ENCODE results near the gene DTX1. TPM values are rescaled to one million over a fixed set of nuclear protein-coding genes. Genes with fewer than 3 reads are reported as not detected.

Gene DTX1
- polyA plus RNA-seq, 1 donor (not counting 4 experiments of a cell fraction or from before 2014, with no cell fraction given) = not detected

DNA sequence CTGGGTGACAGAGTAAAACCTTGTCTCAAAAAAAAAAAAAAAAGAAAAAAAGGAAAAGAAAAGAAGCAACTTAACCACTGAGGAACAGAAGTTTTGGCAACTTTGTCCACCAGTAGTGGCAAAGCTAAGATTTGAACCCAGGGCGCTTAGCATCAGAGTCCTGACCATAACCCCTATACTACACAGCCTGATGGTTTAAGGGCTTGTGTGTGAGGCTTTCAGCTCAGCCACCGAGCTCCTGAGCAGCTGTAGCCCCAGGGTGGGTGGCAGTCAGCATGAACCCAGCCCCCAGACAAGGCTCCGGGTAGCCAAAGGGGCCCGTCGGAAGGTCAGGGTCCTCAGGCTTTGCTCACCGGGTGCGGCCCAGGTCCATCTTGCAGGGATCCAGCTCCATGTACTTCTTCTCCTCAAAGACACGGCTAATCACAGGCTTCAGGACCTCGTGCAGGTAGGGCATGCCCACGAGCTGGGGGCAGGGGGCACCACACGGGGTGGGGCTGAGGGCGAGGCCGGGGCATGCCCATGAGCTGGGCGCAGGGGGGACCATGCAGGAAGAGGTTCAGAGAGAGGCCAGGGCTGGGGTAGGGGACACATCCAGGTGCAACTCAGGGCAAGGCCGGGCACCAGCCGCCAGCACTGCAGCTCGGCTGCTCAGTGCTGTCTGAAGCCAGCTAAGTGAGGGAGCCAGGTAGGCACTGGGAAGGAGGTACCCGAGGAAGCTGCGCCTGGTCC, 58.1 kb downstream of the DTX1 start:
- Histone ChIP-seq H3K36me3 (ENCODE audit: control insufficient read depth in 2 of 2, extremely low read depth in 1 of 2, insufficient read depth in 2 of 2, low read length in 2 of 2) (no peaks in the 10 kb centered on the region), H3K9me1 (ENCODE audit: control insufficient read depth, extremely low read depth, insufficient read depth, low read length) (no peaks in the 10 kb centered on the region), H3K27ac (ENCODE audit: control insufficient read depth, insufficient read depth, low read length) (no peak overlapping the region), H3K9me3 (ENCODE audit: control insufficient read depth, low read depth, low read length) (no peaks in the 10 kb centered on the region), H4K20me1 (ENCODE audit: control insufficient read depth, extremely low read depth, insufficient read depth, low read length) (no peaks in the 10 kb centered on the region), H3K4me1 (ENCODE audit: control insufficient read depth, extremely low read depth, insufficient read depth, low read length) (no peaks in the 10 kb centered on the region), H3K79me2 (ENCODE audit: control insufficient read depth, insufficient read depth, low read length) (no peaks in the 10 kb centered on the region), H3K27me3 (ENCODE audit: control insufficient read depth, extremely low read depth, insufficient read depth, low read length) (peaks cover 11% of the 10 kb centered on the region), H3K4me2 (ENCODE audit: control insufficient read depth, extremely low read depth, insufficient read depth, low read depth, low read length) (no peak overlapping the region), H3K9ac (ENCODE audit: control insufficient read depth, extremely low read depth, insufficient read depth, low read length) (no peak overlapping the region), H3K4me3 (ENCODE audit: control insufficient read depth in 2 of 3, extremely low read depth in 1 of 3, insufficient read depth in 2 of 3, low read depth in 1 of 3, low read length in 3 of 3) (no peak overlapping the region), H2AFZ (ENCODE audit: control insufficient read depth, low read length) (no peak overlapping the region)
- dilution Hi-C loops (cut with MboI; ENCODE audit: extremely low pct_ligation_motif_present, low sequenced_read_pairs) = no loop called here
- TF ChIP-seq, protein P1, sequence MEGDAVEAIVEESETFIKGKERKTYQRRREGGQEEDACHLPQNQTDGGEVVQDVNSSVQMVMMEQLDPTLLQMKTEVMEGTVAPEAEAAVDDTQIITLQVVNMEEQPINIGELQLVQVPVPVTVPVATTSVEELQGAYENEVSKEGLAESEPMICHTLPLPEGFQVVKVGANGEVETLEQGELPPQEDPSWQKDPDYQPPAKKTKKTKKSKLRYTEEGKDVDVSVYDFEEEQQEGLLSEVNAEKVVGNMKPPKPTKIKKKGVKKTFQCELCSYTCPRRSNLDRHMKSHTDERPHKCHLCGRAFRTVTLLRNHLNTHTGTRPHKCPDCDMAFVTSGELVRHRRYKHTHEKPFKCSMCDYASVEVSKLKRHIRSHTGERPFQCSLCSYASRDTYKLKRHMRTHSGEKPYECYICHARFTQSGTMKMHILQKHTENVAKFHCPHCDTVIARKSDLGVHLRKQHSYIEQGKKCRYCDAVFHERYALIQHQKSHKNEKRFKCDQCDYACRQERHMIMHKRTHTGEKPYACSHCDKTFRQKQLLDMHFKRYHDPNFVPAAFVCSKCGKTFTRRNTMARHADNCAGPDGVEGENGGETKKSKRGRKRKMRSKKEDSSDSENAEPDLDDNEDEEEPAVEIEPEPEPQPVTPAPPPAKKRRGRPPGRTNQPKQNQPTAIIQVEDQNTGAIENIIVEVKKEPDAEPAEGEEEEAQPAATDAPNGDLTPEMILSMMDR (optimal IDR thresholded peaks at IDR 0.05 in 1 of 3, IDR thresholded peaks at IDR 0.05 in 1 of 3, conservative IDR thresholded peaks at IDR 0.05 in 1 of 3; ENCODE audit: extremely low read depth in 1 of 3, insufficient read depth in 2 of 3, low read length in 3 of 3) = no peak
- no peak for TF ChIP-seq EZH2 (IDR thresholded peaks at IDR 0.05; ENCODE audit: low read length)
- FAIRE-seq (no peak), DNase-seq (ENCODE audit: low read depth, low spot score) (no peak)

DNA sequence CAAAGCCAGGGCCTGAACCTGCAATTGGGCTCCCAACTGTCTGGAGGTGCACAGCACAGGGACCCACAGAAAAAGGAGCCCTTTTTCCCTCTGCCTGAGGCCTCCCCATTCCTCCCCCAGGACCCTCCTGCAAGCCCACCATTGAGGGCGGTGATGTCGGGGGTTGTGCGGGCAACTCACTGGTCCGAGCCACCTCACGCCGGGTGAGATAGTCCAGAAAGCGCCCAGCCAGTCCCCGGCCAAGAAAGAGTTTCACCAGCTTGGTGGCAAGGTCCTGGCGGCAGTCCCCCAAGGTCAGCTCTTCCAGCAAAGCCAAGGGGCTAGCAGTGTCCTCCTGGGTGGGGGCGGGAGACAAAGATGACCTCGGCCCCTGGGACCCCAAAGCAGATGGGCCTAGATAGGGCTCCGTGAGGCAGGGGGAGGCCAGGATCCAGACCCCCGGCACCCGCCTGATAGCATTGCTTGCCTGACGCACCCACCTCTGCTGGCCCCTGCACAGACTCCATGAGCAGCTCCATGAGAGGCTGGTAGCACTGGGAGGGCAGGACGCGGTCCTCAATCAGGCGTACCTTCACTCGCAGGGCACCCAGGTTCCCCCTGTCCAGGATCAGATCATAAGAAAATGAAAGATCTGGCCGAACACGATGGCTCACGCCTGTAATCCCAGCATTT, 59.1 kb downstream of the DTX1 start:
- no peaks in the 10 kb centered on the region for H3K79me2 ChIP-seq (ENCODE audit: control insufficient read depth, insufficient read depth, low read length)
- no peak overlapping the region for H3K27ac ChIP-seq (ENCODE audit: control insufficient read depth, insufficient read depth, low read length)
- peaks cover 11% of the 10 kb centered on the region for H3K27me3 ChIP-seq (ENCODE audit: control insufficient read depth, extremely low read depth, insufficient read depth, low read length)
- H3K9ac ChIP-seq (ENCODE audit: control insufficient read depth, extremely low read depth, insufficient read depth, low read length) = no peak overlapping the region
- H3K36me3 ChIP-seq (ENCODE audit: control insufficient read depth in 2 of 2, extremely low read depth in 1 of 2, insufficient read depth in 2 of 2, low read length in 2 of 2) = no peaks in the 10 kb centered on the region
- H3K4me3 ChIP-seq (ENCODE audit: control insufficient read depth in 2 of 3, extremely low read depth in 1 of 3, insufficient read depth in 2 of 3, low read depth in 1 of 3, low read length in 3 of 3) = no peak overlapping the region
- dilution Hi-C loops (cut with MboI; ENCODE audit: extremely low pct_ligation_motif_present, low sequenced_read_pairs) = no loop called here
- no peak overlapping the region for H2AFZ ChIP-seq (ENCODE audit: control insufficient read depth, low read length)
- H3K4me2 ChIP-seq (ENCODE audit: control insufficient read depth, extremely low read depth, insufficient read depth, low read depth, low read length) = no peak overlapping the region
- no peaks in the 10 kb centered on the region for H3K4me1 ChIP-seq (ENCODE audit: control insufficient read depth, extremely low read depth, insufficient read depth, low read length)
- no peaks in the 10 kb centered on the region for H3K9me1 ChIP-seq (ENCODE audit: control insufficient read depth, extremely low read depth, insufficient read depth, low read length)
- H4K20me1 ChIP-seq (ENCODE audit: control insufficient read depth, extremely low read depth, insufficient read depth, low read length) = no peaks in the 10 kb centered on the region
- no peaks in the 10 kb centered on the region for H3K9me3 ChIP-seq (ENCODE audit: control insufficient read depth, low read depth, low read length)
- FAIRE-seq = no peak
- no peak for DNase-seq (ENCODE audit: low read depth, low spot score)
- TF ChIP-seq, protein P1 (optimal IDR thresholded peaks at IDR 0.05 in 1 of 3, IDR thresholded peaks at IDR 0.05 in 1 of 3, conservative IDR thresholded peaks at IDR 0.05 in 1 of 3; ENCODE audit: extremely low read depth in 1 of 3, insufficient read depth in 2 of 3, low read length in 3 of 3) = no peak
- no peak for TF ChIP-seq EZH2 (IDR thresholded peaks at IDR 0.05; ENCODE audit: low read length)

Measured in keratinocyte (primary cell).